Measurements from ENCODE around the gene SIRPG. TPM values are rescaled to one million over a fixed set of nuclear protein-coding genes. Genes with fewer than 3 reads are reported as not detected.
"Not testable (repeated sequence)": the region's sequence is repeated elsewhere in the genome, so short reads cannot be mapped to it uniquely, and the experiment has no call there.

The SIRPG gene
- under 1 TPM in 2 of 4 donors, not detected in 2; 0.21 to 0.30 TPM for total RNA-seq
- under 1 TPM in 1 of 3 donors, not detected in 2; 0.01 TPM for polyA plus RNA-seq
- long read RNA-seq, donor 1, result 0 reads
- long read RNA-seq, donor 2, result 0 reads

GRCh38 chr20:1657556-1658334, at the start of gene SIRPG:
Gene SIRPG, minus strand, starts transcription at chr20:1657779. Its CDS starts 65 bp downstream, at chr20:1657714.
- Histone ChIP-seq H3K4me1 (no peaks in the 10 kb centered on the region), H3K27me3 (ENCODE audit: insufficient read depth in 3 of 3, low read length in 2 of 3) (no peaks in the 10 kb centered on the region), H3K36me3 (ENCODE audit: insufficient read depth in 1 of 2, low read depth in 1 of 2) (no peaks in the 10 kb centered on the region), H3K27ac (no peak within 1 kb of the TSS), H3K4me3 (no peak within 1 kb of the TSS), H3K9me3 (no peaks in the 10 kb centered on the region)
- TF ChIP-seq CTCF (IDR thresholded peaks at IDR 0.05), result no peak
- 63 to 69% (median 69%) methylated on average over 5 of the region's 5 CpGs for WGBS, 3 donors
- intact Hi-C loops (cut with DNase I), result no loop called here
- no peak for DNase-seq
- ATAC-seq, result no peak

- H3K36me3 ChIP-seq (ENCODE audit: insufficient read depth in 1 of 2, low read depth in 1 of 2); DNase-seq; H3K4me3 ChIP-seq; H3K4me1 ChIP-seq; H3K27ac ChIP-seq; H3K9me3 ChIP-seq; ATAC-seq; H3K27me3 ChIP-seq (ENCODE audit: insufficient read depth in 3 of 3, low read length in 2 of 3); intact Hi-C loops (cut with DNase I): not testable (repeated sequence)
- WGBS, 3 donors, result 73 to 85% (median 76%) methylated on average over 9 to 13 of the region's 13 CpGs
These were observed 49.3 kb upstream of the SIRPG start for GRCh38 chr20:1706887-1707286.

- H3K36me3 ChIP-seq (ENCODE audit: insufficient read depth in 1 of 2, low read depth in 1 of 2), result no peaks in the 10 kb centered on the region
- no peaks in the 10 kb centered on the region for H3K27me3 ChIP-seq (ENCODE audit: insufficient read depth in 3 of 3, low read length in 2 of 3)
- no peak overlapping the region for H3K27ac ChIP-seq
- TF ChIP-seq CTCF (IDR thresholded peaks at IDR 0.05), result no peak
- H3K9me3 ChIP-seq, result no peaks in the 10 kb centered on the region
- H3K4me3 ChIP-seq, result no peak overlapping the region
- intact Hi-C loops (cut with DNase I), result no loop called here
- WGBS, 3 donors, result 28 to 59% (median 58%) methylated on average over 1 of the region's 1 CpG
- no peaks in the 10 kb centered on the region for H3K4me1 ChIP-seq
- ATAC-seq, result no peak
- DNase-seq, result no peak
These were observed 48.5 kb upstream of the SIRPG start for GRCh38 chr20:1706079-1706478.

- H3K36me3 ChIP-seq (ENCODE audit: insufficient read depth in 1 of 2, low read depth in 1 of 2), result no peaks in the 10 kb centered on the region
- DNase-seq (no peak), ATAC-seq (no peak)
- no peak for TF ChIP-seq CTCF (IDR thresholded peaks at IDR 0.05)
- H3K4me3 ChIP-seq, result no peak overlapping the region
- no peak overlapping the region for H3K27ac ChIP-seq
- 64 to 87% (median 74%) methylated on average over 2 of the region's 2 CpGs for WGBS, 3 donors
- intact Hi-C loops (cut with DNase I), result no loop called here
- no peaks in the 10 kb centered on the region for H3K27me3 ChIP-seq (ENCODE audit: insufficient read depth in 3 of 3, low read length in 2 of 3)
- H3K4me1 ChIP-seq, result no peaks in the 10 kb centered on the region
- H3K9me3 ChIP-seq, result no peaks in the 10 kb centered on the region
These were observed 45.3 kb upstream of the SIRPG start for GRCh38 chr20:1702855-1703254.

GRCh38 chr20:1702328-1702727, 44.7 kb upstream of the SIRPG start:
- DNase-seq (no peak), ATAC-seq (no peak)
- no peak overlapping the region for H3K27ac ChIP-seq
- TF ChIP-seq CTCF (IDR thresholded peaks at IDR 0.05), result no peak
- WGBS, 3 donors, result 67 to 84% (median 71%) methylated on average over 2 of the region's 2 CpGs
- H3K4me1 ChIP-seq, result no peaks in the 10 kb centered on the region
- H3K4me3 ChIP-seq, result no peak overlapping the region
- intact Hi-C loops (cut with DNase I), result no loop called here
- H3K36me3 ChIP-seq (ENCODE audit: insufficient read depth in 1 of 2, low read depth in 1 of 2), result no peaks in the 10 kb centered on the region
- H3K27me3 ChIP-seq (ENCODE audit: insufficient read depth in 3 of 3, low read length in 2 of 3), result no peaks in the 10 kb centered on the region
- H3K9me3 ChIP-seq, result no peaks in the 10 kb centered on the region
